ENCODE measurements around the gene FNBP1.

Gene FNBP1

DNA sequence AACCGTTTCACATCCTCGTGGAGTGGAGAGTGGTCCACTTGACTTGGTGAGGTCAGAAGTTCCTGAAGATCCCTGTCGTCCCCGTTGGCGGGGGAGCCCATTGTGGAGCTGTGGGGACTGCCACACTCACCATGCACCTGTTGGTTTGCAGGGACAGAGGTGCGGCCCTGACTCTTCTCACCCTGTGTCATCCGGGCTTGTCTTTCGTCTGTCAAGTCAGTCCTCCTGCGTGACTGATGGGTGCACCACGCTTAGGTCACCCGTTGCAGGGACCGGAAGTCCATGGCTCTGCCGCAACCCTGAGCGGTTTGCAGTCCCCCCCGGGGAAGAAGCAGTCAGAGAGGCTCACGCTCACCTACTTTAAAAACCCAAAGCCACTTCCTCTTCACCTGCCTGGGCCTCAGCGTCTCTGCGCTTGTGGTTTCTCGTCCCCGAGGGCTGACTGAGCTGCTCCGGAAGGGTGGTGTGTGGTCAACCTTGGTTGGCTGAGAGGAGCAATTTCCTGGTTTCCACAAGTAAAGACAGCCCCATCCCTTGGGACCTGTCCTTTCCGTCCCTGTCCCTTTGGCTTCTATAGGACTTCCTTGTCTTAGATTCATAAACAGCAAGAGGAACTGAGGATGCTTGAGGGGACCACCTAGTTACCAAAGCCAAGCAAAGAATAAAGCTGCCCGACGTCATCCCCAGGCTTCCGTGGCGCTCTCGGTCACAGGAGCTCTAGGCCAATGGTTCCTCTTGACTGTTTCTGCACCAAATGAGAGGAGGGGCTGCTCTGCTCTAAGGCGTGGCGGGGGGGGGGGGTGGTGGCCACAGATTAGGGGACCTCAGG, 154.5 kb downstream of the FNBP1 start:
- FAIRE-seq: no peak

DNA sequence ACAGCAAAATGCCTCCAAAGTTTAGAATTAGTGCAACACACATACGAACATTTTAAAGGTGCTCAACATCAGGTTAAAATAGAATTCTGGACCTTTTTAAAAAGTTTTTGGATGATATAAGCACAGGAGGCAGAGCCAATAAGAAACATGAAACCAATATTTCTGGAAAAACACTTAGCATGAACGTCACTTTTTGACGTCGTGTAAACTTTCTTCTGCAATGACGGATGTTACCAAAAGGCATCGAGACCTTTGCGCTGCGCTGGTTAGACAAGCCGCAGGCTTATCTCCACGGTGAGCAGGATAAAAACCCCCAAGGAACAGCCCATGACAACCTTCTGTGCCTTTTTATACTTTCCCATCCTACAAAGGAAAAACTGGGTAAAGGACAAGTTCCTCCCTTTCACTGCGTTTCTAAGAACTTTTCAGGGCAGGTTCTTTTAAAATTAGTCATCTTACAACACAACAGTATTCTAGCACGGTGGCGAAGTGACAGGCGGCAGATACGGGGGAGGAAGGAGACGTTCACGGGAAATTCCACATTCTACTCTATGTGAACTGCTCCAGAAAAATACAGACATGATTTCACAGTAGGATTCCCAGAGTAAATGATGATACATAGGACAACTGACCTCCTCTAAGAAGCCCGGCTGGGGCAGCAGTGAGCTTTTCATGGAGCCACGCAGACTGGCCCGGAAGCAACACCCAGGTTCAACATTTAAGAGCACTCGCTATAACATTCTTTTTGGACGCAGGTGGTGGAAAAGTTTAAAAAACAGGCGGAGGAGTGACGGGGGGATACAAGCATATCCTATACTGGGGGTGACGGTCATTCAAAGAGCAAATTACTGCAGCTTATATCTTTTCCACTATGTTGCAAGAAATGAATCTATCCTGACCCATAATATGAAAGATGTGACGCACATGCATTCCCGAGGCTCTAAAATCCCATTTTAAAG, 155.4 kb downstream of the FNBP1 start:
- no peak for FAIRE-seq

DNA sequence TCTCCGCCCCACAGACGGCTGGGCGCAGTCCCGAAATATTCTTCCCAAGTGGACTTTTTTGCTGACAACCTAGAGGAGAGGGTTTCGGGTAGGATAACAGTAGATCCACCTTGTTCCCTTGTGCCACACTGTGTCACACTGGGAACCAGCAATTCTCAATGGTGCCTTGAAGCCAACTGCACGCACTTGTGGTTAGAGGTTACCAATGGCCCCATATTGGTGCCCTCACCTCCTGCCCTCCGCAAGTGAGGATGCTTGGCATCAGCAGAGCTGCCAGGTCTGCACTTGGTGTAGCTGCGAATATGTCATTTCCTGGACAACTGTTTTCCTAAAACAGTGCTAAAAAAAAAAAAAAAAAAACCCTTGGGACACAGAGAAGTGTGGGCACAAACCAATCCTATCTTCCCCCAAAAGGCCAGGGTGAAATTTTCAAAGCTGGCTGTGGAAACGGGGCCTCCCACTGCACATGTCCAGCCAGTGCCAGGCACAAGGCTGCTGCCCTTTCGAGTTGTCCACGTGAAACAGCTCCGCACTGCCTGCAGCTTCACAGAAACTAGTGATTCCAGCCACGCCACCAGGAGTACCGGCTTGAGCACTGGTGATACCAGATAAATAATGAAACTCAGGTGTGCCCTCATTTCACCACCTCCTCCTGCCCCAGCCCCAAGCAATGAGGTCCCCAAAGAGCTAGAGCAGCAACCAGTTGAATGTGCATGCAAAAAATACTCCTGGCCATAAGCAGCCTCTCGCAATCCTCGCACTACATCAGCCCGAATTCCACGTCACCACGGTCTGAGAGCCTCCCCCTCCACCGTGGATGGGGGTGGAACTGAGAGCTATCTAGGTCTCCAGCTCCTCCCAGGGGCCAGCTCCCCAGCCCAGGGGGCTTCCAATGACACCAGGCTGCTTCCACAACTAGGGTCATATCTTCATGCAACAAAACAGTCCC, 156.5 kb downstream of the FNBP1 start:
- no peak for FAIRE-seq

DNA sequence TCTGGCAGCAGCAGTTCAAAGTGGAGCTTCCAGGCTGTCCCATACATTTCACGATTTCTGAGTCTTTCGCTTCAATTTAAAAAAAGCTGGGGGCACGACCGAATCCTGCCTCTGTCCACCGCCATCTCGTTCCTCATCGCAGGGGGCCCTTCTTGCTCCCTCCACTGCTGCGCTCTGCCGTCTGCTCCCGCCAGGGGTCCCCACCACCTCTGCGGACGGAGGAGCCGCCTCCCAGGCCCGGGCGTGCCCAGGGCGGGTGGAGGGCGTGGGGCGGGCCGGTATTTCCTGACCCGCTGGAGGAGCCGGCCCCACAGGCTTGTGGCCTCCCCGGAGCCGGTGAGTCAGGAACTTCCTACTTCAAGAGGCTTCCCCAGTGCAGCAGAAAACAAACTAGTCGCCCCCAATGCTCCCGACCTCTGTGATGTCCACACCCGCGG, 157.3 kb downstream of the FNBP1 start:
- FAIRE-seq: no peak

DNA sequence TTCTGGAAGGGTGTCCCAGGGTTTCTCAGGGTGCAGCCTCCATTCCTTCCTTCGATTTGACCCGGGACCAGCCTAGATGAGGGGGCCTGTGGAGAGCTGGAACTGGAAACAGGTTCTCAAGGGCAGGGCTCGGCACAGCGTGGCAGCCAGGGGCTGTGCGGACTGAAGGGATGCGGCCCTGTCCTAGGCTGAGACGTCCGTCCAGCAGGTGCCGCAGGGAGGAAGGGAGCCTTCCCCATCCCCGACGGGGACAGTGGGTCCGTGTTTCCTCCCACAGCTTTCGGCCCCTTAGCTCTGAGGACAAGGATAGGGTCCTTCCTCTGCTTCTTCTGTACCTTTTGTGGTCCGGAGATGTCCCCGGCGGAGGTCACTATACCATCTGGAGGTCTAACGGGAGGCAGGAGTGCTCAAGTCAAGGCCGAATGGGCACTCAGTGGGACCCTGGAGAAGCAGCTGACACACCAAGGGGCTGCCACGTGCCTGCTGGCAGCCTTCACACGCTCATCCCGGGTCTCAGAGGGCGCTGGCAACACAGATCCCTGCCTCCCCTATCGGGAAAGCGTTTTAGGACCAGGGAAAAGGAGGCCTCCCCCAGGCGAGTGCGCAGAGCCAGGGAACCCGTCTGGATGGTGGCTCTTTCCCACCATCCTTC, 157.8 kb downstream of the FNBP1 start:
- FAIRE-seq: no peak

DNA sequence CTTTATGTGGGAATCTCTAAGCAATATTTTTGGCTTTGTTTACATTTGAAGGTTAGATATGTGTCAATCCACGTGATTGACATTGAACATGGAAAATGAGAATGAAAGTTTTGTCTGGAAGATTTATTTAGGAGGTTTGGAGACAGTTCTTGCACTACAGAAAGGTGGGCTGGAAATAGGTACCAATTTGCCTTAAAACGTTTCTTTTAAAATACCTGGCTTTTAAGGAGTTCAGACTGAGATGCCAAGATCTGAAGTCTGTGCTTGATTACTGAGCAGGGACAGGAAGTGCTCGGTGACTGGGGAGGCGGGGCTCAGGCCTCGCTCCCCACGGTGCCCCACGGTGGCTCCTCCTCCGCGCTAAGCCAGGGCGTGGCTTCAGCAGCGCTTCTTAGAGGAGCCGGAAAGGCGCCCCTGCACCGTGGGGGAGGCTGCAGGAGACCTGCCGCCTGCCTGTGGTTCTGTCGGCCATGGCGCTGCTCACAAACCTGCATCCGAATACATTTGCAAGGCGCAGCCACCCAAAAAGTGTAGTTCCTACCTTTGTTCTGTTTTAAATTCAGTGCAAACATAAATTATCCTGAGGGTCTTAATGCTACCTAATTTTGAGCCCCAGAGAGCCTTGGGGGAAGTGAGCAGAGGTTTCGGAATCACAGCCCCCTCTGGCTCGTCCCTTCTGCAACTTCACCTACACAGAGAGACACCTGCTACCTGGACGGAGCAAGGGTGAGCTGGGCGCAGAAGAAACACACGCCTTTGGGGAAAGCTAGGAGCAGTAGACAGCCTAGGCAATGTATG, 158.6 kb downstream of the FNBP1 start:
- FAIRE-seq: no peak

DNA sequence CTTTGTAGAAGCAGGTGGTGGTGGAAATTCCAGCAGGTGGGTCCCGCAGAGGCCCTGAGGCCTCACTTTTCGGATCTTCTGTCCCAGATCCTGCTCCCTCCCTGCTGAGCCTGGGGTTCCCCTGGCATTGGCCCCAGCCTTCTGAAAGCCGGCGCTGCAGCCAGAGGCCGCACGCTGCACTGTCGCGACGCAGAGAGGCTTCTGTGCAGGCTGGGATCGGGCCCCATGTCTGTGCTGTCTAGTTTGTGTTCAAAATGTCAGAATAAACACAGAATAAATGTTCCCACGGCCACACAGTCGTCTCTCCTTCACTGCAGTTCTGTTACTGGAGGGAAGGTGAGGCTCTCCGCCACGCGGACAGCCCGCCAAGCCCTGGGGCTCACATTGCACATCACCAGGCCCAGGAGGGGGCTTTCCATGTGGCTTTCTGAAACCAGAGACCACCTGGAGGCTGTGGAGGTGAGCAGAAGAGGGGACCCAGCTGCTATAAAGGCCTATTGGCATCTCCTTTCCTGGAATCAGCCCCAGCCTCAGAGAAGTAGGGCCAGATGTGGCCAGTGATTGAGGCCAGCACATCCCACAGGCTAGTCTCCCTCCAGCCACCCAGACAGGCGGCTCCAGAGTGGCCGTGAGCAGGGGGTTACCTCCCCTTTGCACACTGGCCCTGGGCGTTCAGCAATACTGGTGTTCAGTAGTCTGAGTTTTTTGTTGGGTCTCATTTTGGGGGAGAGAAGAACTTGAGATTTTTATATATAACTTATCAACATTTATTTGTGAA, 161.3 kb downstream of the FNBP1 start:
- no peak for FAIRE-seq

DNA sequence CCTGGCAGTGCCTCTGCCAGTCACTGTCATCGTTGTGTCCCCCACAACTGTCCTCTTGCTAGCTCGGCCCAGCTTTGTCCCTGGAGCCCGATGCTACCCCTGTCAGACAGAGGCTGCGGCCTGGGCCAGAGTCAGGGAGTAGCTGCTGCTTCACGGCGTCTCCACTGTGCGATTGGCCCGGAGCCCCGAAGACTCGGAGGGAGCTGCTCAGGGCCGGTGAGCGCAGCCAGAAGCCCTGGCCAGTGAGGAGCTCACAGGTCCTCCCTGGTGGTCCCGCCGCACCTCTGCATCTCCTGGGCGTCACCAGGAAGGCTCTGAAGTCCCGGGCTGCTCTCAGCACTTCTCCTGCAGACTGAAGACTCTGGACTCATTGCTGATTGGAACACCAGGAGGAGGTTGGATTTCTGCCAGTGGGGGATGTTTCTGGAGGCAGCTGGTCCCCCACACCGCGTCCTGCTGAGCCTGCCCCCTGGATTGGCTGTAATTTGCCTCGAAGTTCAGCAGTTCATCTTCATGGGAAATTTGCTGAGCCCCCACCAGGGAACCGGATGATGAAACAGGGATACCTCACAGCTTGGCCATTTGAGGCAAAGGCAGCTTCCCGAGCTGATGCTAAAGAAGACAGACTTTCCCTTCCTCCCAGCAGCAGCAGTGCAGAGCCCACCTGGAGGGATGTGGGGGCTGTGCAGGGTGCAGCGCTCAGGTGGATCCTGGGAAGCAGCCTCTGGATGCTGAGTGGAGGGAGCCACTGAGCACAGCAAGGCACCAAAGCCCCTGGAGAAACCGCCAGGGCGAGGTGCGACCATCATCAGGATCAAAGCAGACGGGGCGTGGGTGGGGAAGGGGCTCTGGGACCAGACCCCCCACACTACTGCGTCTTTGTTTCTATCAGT, 162.1 kb downstream of the FNBP1 start:
- FAIRE-seq: no peak

DNA sequence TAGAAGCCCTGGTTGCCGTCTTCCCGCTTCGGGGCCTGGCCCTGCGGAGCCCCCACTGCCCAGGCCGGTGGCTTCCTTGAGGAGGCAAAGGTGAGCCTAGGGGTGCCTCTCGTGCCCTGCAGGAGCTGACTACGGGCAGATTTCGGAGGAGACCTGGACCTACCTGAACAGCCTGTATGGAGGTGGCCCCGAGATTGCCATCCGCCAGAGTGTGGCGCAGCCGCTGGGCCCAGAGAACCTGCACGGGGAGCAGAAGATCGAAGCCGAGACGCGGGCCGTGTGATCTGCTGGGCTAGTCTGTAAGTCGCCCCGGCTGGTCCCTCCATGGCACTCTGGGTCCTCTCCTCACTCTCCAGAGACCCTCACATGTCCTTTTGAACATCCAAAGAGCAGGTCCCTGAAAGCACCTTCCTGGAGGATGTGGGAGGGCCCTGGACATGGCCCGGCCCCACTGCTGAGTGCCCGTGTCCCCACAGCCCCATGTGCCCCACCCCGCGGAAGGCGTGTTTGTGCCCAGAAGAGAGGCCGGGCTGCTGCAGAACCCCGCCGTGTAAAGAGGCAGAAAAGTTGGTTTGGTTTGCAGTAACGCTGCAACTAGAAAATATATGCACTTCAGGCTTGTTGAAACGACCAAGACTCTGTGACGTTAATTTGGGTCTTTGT, 162.9 kb downstream of the FNBP1 start:
- no peak for FAIRE-seq

DNA sequence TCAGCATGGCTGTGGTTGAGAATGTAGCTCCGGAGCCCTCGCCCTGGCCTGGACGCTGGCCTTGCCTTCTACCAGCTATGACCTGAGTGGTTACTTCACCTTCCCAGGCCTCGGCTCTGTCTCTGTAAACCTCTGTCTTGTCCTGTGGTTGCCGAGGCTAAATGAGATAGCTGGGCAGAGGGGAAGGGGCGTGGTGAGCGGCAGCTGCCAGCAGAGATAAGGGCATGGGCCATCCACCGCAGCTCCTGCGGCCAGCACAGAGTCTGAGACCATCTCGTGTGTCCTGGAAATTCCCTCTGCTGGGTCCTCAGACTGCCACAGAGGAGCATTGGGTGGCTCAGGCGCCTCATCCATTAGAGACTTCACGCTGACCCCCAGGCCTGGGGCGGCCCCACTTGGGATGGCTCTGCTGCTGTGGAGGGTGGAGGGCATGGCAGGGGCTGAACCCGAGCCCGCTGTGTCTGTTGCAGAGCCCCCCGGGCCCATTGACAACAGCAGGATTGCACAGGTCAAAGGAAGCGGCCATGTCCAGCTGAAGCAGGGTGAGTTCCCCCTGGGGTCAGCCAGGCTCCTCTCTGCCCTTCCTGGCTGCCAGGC, 163.8 kb downstream of the FNBP1 start:
- FAIRE-seq: no peak

DNA sequence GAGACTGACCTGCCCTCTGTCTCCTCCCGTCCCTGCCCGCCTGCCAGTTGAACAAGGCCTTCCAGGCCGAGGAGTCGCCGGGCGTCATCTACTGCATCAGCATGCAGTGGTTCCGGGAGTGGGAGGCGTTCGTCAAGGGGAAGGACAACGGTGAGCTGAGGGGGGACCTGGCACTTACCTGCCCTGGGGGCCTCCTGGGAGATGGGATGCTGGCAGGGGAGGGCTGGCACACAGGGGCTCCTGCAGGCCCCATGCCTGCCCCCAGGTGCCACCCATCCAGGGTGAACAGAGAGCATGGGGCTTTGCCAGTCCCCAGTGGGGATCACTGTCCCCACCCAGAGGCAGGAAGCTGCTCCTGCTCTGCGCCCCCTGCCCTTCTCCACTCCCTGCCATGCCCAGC, 164.7 kb downstream of the FNBP1 start:
- FAIRE-seq: no peak

DNA sequence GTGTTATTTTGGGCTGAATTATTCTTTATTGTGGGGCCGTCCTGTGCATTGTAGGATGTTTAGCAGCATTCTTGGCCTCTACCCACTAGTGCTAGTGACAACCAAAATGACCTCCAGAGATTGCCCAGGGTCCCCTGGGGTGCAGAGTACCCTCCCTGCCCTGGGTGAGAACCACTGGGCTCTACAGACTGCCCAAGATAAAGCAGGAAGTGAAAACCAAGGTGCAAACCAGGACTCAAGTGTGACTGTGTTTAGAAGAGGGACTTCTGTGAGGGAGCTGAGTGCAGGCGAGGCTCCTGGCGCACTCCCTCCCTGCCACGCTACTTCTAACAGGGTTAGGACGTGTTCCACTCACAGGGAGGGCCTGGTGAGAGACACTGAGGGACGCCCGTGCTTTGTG, 166.2 kb downstream of the FNBP1 start:
- FAIRE-seq: no peak

DNA sequence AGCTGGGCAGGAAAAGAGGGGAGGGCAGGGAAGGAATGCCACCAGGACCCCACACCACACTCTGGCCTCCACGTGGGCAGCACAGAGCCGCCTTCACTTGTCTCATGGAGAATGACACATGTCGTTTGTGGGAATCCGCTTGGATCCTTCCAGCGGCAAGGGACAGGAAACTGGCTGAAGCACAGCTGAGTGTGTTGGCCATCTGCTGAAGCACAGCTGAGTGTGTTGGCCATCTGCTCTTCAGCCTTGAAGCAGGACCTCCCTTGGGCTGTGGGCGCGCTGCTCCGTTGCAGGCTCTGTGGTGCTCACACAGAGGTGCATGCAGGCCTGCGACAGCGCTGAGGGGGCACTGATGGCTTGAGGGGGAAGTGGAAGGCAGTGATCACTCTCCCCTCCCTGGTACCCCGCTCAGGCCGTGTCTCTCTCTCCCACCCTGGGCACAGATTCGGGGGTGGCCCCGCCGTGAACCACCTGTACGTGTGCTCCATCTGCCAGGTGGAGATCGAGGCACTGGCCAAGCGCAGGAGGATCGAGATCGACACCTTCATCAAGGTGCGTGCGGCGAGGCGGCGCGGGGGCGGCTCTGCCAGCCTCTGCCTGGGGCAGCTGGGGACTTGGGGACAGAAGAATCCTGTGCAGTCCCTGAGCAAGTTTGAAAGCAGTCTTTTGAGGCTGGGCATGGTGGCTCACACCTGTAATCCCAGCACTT, 167.1 kb downstream of the FNBP1 start:
- no peak for FAIRE-seq

DNA sequence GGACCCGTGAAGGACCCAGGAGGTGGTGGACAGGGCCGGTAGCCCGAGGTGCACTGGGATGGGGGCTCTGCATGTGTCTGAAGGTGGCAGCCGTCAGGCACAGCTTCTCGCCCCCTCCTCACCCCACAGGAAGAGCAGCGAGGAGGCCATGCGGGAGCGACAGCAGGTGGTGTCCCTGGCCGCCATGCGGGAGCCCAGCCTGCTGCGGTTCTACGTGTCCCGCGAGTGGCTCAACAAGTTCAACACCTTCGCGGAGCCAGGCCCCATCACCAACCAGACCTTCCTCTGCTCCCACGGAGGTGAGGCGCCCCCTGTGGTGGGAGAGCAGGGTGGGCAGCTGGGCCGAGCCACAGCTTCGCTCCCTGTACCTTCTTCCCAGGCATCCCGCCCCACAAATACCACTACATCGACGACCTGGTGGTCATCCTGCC, 167.8 kb downstream of the FNBP1 start:
- no peak for FAIRE-seq

DNA sequence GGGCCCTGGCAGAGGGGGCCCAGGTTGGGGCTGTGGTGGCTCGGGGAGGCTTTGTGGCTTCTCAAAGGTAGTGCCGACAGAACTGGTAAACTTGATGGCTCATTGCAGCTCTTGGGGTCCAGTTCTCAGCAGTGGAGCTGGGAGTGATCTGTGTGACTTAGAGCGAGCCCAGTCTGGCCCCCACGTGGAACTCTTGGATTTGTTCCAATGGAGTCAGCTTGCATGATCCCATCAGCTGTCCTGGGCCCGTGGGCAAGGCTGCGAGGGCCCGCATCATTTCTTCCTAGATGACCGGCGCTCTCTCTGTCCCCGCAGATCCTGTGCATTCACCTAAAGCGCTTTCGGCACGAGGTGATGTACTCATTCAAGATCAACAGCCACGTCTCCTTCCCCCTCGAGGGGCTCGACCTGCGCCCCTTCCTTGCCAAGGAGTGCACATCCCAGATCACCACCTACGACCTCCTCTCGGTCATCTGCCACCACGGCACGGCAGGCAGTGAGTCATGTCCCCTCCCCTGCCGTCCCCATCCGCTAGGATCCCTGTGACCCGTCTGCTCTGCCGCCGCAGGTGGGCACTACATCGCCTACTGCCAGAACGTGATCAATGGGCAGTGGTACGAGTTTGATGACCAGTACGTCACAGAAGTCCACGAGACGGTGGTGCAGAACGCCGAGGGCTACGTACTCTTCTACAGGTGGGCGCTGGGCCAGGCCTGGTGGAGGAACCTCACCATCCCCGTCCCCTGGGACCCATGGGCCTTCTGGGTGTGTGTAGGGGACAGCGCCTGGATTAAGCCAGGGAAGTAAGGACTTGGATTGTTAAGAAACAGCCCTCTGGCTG, 168.5 kb downstream of the FNBP1 start:
- FAIRE-seq: no peak

DNA sequence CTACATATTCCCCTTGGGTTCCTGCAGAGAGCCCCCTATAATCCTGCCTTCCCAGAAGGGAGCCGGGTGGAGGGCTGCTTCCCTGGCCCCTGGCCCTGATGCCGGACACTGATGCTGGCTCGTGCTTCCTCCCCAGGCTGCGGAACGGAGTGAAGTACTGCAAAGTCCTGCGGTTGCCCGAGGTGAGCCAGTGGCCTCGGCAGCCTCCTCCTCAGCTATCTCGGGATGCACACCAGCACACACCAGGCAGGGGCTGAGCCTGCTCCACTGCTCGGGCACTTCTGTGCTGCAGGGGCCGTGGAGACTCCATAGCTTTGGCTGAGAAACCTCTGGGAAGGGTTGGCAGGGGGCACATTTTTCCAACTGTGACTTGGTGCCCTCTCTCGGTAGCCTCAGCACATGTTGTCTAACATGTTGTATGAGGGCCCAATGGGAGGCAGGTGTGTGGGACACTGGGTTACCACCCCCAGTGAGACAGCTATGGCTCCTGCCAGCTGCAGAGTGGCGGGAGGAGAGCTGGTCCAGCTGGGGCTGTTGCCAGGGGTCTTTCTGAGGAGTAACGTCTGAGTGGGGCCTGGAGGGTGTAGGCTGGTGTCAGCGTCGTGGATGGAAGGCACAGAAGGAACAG, 169.3 kb downstream of the FNBP1 start:
- no peak for FAIRE-seq
